Esophagus muscularis mucosa (tissue), 4 donors: ENCODE results near the gene MAP6. TPM values are rescaled to one million over a fixed set of nuclear protein-coding genes. Genes with fewer than 3 reads are reported as not detected.

ENCODE experiments used
- DNase-seq: peaks from one replicate; pipeline ENCODE4 v3.0.0-alpha.2; 2017; ENCODE audit errors: extremely low spot score
- H3K27ac ChIP-seq, 4 donors: fragments of 200-600 bp; sonication (generic); replicated peaks in 1 of 4; 1 replicate in 3 of 4; 2 replicates in 1 of 4; pipeline ENCODE4 v1.5.1; 2016 to 2019; ENCODE audit warnings: mild to moderate bottlenecking in 1 of 4
- H3K27me3 ChIP-seq, 4 donors: fragments of 200-600 bp; sonication (generic); one replicate each; pipeline versions ENCODE4 v1.5.1 to v1.6.0; 2016 to 2019
- H3K36me3 ChIP-seq, 4 donors: fragments of 200-600 bp; sonication (generic); one replicate each; pipeline ENCODE4 v1.5.1; 2016 to 2019
- H3K4me1 ChIP-seq, 4 donors: fragments of 200-600 bp; sonication (generic); one replicate each; pipeline ENCODE4 v1.5.1; 2016 to 2019
- H3K4me3 ChIP-seq, 4 donors: fragments of 200-600 bp; sonication (generic); 1 replicate in 2 of 4; 2 replicates in 2 of 4; pipeline ENCODE4 v1.5.1; 2016 to 2019; ENCODE audit warnings: mild to moderate bottlenecking in 4 of 4, moderate library complexity in 1 of 4
- H3K9me3 ChIP-seq, 4 donors: fragments of 200-600 bp; sonication (generic); 1 replicate in 3 of 4; 2 replicates in 1 of 4; pipeline ENCODE4 v1.5.1; 2016 to 2019
- CTCF ChIP-seq, 3 experiments: fragments of 200-600 bp in 2 of 3; fragments of 450-650 bp in 1 of 3; sonication (generic) in 2 of 3; IDR thresholded peaks; one replicate each; pipeline ENCODE4 v1.5.1; 2017 to 2019; ENCODE audit warnings: antibody characterized with exemption in 3 of 3, mild to moderate bottlenecking in 2 of 3, moderate library complexity in 1 of 3
- EP300 ChIP-seq: sonication (generic); formaldehyde crosslinking; IDR thresholded peaks from one replicate; pipeline ENCODE4 v1.6.1; 2017; ENCODE audit warnings: antibody characterized with exemption
- POLR2A ChIP-seq: fragments of 450-650 bp; IDR thresholded peaks from one replicate; pipeline ENCODE4 v1.6.1; 2017; ENCODE audit warnings: antibody characterized with exemption, moderate library complexity, mild to moderate bottlenecking, low read depth
- POLR2AphosphoS5 ChIP-seq, 2 donors: sonication (generic); formaldehyde crosslinking; IDR thresholded peaks; one replicate each; pipeline ENCODE4 v1.6.1; 2017; ENCODE audit warnings: antibody characterized with exemption in 2 of 2
- WGBS: methylation state at CpG from one replicate; pipeline ENCODE4 v1.1.5; 2018; 5-methylcytosine and 5-hydroxymethylcytosine counted together
- intact Hi-C: fragments of 100-400 bp; cut with DNase I; formaldehyde crosslinking; loops from one replicate; pipeline ENCODE4 v1.15.1; 2023
- total RNA-seq, 4 donors: library from RNA; depleted of rRNA; stranded (reverse); fragments of >200 nt; gene quantifications; one replicate each; pipeline versions ENCODE4 v1.1.0 to v1.2.1, GENCODE V29; 2016

MAP6 gene
- total RNA-seq, 4 donors from 2014 or later: 20.7 to 43.8 (median 30.5) TPM

- Histone ChIP-seq H3K27me3 (peaks cover 0 to 7% (median 0%) of the 10 kb centered on the region in 4 donors), H3K4me1 (no peaks in the 10 kb centered on the region), H3K36me3 (no peaks in the 10 kb centered on the region), H3K4me3 (no peak overlapping the region), H3K27ac (no peak overlapping the region), H3K9me3 (no peaks in the 10 kb centered on the region)
- 80% methylated on average over 8 of the region's 17 CpGs for WGBS
- DNase-seq: no peak
- TF ChIP-seq CTCF (IDR thresholded peaks at IDR 0.05) (no peak), POLR2AphosphoS5 (IDR thresholded peaks at IDR 0.05) (no peak), POLR2A (no peak), EP300 (no peak)
- intact Hi-C loops: no loop called here
Observed at GRCh38 chr11:75678620-75679259, 9.9 kb upstream of the MAP6 start.

DNA sequence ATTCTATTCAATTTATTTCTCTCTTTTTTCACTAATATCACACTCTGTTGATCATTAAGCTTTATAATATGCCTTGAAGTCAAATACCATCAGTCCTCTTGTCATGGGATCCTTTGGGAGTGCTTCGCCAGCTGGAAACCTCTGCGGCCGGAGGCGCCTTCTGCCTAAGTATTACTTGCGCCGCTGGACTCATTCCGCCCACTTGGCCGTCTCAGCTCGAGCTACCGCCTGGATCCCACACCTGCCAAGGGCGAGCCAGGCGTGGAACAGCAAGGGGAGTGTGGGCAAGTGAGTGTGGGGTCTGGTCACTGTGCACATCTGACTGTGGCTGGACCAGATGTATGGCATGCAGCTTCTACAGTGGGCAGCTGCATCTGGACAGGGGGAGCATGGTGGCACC, 9.1 kb upstream of the MAP6 start:
- Histone ChIP-seq H3K4me1 (no peaks in the 10 kb centered on the region), H3K36me3 (no peaks in the 10 kb centered on the region), H3K4me3 (no peak overlapping the region), H3K27me3 (peaks cover 0 to 7% (median 0%) of the 10 kb centered on the region in 4 donors), H3K9me3 (no peaks in the 10 kb centered on the region), H3K27ac (no peak overlapping the region)
- WGBS: 88% methylated on average over 12 of the region's 12 CpGs
- TF ChIP-seq POLR2A: no peak
- no peak for TF ChIP-seq POLR2AphosphoS5 (IDR thresholded peaks at IDR 0.05)
- no peak for TF ChIP-seq EP300
- intact Hi-C loops: no loop called here
- DNase-seq: no peak

GRCh38 chr11:75677275-75677674, 8.4 kb upstream of the MAP6 start:
- no peak overlapping the region for H3K4me3 ChIP-seq
- no peaks in the 10 kb centered on the region for H3K36me3 ChIP-seq
- intact Hi-C loops: no loop called here
- H3K27me3 ChIP-seq: peaks cover 0 to 7% (median 0%) of the 10 kb centered on the region in 4 donors
- 100% methylated on average over 1 of the region's 1 CpG for WGBS
- DNase-seq: no peak
- H3K4me1 ChIP-seq: no peaks in the 10 kb centered on the region
- H3K27ac ChIP-seq: no peak overlapping the region
- no peak for TF ChIP-seq POLR2A
- no peak for TF ChIP-seq EP300
- no peak for TF ChIP-seq CTCF (IDR thresholded peaks at IDR 0.05)
- TF ChIP-seq POLR2AphosphoS5 (IDR thresholded peaks at IDR 0.05): no peak
- H3K9me3 ChIP-seq: no peaks in the 10 kb centered on the region

DNA sequence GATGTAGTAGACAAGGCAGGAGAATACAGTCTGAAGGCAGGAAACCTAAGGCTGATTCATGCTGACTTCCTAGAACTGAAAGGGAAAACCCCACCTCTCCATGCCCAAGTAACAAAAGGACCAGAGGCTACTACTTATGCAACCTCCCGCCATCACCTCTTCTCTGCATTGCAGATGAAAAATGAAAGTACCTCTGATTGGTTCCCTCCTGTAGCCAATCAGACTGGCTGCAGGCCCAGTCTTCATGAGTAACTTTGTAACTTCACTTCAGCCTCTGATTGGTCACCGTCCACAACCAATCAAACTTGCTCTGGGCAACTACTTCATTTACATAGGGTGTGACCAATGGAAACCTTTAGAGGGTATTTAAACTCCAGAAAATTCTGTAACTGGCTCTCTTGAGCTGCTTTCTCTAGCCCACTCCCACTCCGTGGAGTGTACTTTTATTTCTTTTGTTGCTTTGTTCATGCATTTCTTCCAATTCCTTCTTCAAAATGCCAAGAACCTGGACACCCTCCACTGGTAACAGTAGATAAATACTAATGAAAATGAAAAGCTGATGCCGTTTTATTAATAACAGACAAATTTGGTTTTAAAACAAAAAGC, 5.2 kb upstream of the MAP6 start:
- intact Hi-C loops: no loop called here
- WGBS: 97% methylated on average over 4 of the region's 4 CpGs
- TF ChIP-seq EP300: no peak
- no peak for TF ChIP-seq CTCF (IDR thresholded peaks at IDR 0.05)
- no peak for TF ChIP-seq POLR2AphosphoS5 (IDR thresholded peaks at IDR 0.05)
- no peak for TF ChIP-seq POLR2A

GRCh38 chr11:75667831-75668450, 897 bp downstream of the MAP6 start:
- Histone ChIP-seq H3K4me3 (peak overlapping the region; percentile 60 to 72 (median 70)), H3K27me3 (peaks cover 0 to 19% (median 0%) of the 10 kb centered on the region in 4 donors), H3K4me1 (peaks cover 13 to 30% (median 25%) of the 10 kb centered on the region in 4 donors), H3K27ac (peak overlapping the region; percentile 71 to 84 (median 78)), H3K9me3 (no peaks in the 10 kb centered on the region), H3K36me3 (no peaks in the 10 kb centered on the region)
- WGBS: 15% methylated on average over 3 of the region's 73 CpGs
- no peak for DNase-seq
- intact Hi-C loops: loop anchor here (2.0 kb wide), 1 partner anchor 83 kb away; no protein-coding TSS in a partner anchor
- TF ChIP-seq CTCF (IDR thresholded peaks at IDR 0.05): no peak
- TF ChIP-seq EP300: no peak
- no peak for TF ChIP-seq POLR2AphosphoS5 (IDR thresholded peaks at IDR 0.05)
- TF ChIP-seq POLR2A: no peak

More for the DNA sequence above, 5.2 kb upstream of the MAP6 start:
- no peak for DNase-seq
- H3K27me3 ChIP-seq: peaks cover 0 to 5% (median 0%) of the 10 kb centered on the region in 4 donors
- no peaks in the 10 kb centered on the region for H3K9me3 ChIP-seq
- no peak overlapping the region for H3K4me3 ChIP-seq
- H3K36me3 ChIP-seq: no peaks in the 10 kb centered on the region
- no peak overlapping the region for H3K27ac ChIP-seq
- H3K4me1 ChIP-seq: peaks cover under 1 to 3% (median 2%) of the 10 kb centered on the region in 4 donors
